CD1c-positive myeloid dendritic cell (primary cell): ENCODE data around the gene FRMPD2.
A peak's percentile ranks its signal among the peaks of the same experiment; 100 is the strongest.
"Not testable (repeated sequence)": the region's sequence is repeated elsewhere in the genome, so short reads cannot be mapped to it uniquely, and the experiment has no call there.

Experiments used
- DNase-seq: peaks from one replicate; pipeline ENCODE4 v3.0.0-alpha.2; 2016; ENCODE audit errors: extremely low spot score

The FRMPD2 gene

DNA sequence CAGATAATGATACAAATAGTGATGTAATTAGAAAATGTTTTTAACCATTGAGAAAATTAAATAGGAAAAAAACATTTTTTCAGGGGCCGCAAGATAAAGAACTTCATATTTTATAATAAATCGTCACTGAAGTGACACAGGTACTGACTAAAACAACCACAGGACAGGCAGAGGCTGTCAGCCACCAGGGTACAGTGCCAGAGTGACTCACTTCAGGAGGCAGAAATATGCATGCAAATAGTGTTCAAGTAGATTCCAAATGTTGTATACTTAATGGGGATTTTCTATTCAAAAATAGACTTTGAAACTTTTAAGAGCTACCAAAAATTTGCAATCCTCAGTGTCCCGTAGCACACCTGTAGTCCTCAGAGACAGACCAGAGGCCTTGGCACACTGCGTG lies 68.6 kb downstream of the FRMPD2 start:
- no peak for DNase-seq

- peak; percentile 43 for DNase-seq
Measured at GRCh38 chr10:48199580-48200377, 74.7 kb downstream of the FRMPD2 start.

- no peak for DNase-seq
Measured at GRCh38 chr10:48197236-48197899, 77.1 kb downstream of the FRMPD2 start.

DNA sequence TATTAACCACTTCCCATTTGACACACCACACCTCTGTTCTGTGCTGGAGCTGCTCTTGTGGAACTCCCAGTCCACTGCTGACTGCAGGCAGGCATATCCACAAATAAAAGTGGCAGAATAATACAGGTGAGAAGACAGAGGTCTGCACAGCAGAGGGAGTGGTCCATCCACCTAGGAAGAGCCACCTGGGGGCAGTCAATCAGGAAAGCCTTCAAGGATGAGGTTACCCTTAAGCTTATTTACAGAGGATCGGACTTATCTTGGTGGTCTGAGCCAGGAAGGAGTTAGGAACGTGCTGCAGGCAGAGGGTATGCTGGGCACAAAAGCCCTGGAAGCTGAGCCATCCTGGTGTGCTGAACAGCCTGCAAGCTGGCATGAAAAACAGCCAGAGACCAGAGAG lies 78.7 kb downstream of the FRMPD2 start:
- DNase-seq, result no peak

DNA sequence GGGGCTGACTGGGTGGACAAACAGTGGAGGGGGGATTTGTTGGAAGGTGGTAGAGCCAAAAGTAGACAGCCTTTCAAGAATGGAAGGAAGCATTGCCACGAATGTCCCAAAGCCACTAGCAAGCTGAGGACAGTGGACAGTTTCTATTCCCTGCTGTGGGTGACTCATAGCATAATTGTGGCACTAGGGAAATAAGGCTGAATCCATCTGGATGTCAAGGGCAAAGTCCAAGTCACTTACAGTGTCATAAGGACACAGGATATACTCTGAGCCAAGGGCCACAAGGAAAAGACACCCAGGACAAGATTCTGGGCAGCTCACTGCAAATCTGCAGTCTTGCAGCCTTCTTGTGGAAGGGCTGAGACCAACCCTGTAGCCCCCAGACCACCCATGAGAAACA lies 79.7 kb downstream of the FRMPD2 start:
- no peak for DNase-seq

DNA sequence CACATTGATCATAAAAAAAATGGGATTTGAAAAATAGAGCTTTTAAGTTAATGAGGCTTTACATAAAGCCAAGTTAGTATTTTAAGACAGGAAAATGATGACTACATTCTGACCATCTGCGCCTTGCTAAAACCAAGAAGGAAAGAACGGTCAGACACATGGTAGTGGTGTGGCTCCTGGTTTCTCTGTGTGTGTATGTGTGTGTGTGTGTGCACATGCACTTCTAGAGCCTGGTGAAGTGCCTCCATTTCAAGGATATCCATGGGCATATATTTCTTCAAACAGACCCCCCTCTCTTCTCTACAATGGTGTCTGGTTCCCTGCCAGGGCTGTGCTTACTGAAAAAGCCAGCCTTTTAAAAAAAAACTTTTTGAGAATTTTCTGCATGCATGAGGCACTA lies 80.9 kb downstream of the FRMPD2 start:
- DNase-seq, result no peak

- DNase-seq, result no peak
Measured at GRCh38 chr10:48192881-48193450, 81.5 kb downstream of the FRMPD2 start.

DNA sequence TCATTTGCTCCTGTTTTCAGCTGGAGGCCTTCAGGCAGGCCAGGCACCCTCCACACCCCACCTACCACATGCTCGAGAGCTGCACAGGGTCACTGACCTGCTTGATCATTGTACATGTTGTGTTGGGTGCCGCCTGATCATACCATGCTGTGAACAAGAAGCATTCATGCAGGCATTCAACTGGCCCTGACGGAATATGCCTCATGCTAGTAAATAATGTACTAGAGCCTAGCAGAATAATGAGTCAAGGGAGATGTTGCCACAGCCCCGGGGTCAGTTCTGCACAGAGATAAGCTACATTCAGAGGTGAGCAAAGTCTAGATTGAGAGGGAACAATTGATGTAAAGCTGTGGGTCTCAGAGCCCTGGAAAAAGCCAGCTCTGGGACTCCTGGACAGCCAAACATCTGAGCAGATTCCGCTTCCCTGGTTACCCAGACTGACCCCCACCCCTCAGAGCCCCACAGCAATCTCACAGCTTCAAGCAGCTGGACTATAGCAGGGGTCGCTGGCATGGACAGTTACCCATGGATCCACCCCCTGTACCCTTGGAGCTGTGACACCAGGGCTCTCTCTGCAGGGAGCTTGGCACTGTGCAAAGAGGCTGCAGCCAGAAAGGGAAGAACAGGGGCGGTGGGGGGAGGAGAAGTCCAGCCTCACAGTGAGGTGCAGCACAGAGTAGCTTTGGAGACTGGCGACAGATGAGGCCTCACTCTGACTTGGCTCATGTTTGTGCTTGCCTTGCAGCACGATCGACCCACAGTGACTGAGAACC lies 86.6 kb downstream of the FRMPD2 start:
- no peak for DNase-seq

GRCh38 chr10:48187126-48187525 lies 87.4 kb downstream of the FRMPD2 start:
- DNase-seq, result no peak

DNA sequence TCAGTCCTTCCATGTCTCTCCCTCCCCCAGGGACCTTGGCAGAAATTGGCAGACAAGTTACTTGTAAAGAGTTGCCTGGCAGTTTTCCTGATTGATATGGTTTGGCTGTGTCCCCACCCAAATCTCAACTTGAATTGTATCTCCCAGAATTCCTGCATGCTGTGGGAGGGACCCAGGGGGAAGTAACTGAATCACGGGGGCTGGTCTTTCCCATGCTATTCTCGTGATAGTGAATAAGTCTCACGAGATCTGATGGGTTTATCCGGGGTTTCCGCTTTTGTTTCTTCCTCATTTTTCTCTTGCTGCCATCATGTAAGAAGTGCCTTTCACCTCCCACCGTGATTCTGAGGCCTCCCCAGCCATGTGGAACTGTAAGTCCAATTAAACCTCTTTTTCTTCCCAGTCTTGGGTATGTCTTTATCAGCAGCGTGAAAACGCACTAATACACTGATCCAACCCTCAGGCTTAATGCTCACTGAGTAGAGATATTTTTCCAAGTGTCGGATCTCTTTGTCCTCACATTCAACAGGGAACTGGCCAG lies 88.2 kb downstream of the FRMPD2 start:
- not testable (repeated sequence) for DNase-seq

DNA sequence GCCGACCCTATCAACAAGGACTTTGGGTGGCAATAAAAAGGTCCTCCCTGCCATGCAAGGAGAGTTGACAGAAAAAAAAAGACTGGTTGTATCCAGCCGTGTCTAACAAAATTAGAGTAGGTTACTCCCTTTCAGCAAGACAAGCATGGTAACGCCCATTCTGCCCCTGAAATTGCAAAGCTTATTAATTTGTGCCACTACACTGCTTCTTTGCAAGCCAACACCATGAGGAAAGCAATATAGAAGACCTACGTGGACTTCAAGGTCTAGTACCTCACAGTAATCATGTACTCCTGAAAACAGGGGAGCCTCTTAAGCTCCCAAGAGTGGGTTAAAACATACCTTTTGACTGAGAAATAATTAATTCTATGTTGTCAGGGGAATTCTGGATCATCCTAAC lies 90.3 kb downstream of the FRMPD2 start:
- DNase-seq, result no peak

DNA sequence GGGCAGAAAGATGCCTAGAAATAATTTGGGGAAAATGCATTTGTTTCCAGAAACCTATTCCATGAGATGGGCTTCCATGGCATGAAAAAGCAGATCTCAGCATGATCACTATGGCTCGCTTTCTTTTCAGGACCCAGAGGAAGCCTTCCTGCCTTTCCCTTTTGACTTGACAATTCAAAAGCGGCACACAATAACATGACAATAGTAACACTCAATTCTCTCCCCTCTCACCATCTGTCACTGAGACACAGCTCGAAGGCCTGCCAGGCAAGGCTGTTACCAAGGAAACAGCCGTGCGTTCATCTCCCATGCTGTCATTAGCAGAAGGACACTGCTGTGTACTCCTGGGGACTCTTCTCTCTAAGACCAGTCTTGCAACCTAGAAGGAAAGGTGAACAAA lies 101.8 kb downstream of the FRMPD2 start:
- not testable (repeated sequence) for DNase-seq

DNA sequence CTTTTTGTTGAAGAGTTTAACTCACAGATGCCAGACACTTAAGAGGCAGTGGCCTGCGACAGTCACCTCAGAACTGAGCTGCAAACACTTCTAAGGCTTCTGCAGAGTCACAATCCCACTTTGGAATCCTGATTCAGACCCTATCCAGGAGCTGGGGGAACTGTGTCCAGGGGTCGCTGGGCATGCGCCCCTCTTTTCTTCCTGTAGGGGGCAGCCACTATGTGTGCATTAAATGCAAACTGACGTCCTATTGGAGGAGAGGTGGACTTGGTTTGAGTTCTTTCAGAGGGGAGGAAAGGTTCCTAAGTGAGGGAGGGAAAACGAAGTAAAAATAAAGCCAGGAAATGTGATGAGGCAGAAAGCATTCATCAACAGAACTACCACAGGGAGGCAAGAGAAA lies 113.8 kb downstream of the FRMPD2 start:
- DNase-seq, result not testable (repeated sequence)

DNA sequence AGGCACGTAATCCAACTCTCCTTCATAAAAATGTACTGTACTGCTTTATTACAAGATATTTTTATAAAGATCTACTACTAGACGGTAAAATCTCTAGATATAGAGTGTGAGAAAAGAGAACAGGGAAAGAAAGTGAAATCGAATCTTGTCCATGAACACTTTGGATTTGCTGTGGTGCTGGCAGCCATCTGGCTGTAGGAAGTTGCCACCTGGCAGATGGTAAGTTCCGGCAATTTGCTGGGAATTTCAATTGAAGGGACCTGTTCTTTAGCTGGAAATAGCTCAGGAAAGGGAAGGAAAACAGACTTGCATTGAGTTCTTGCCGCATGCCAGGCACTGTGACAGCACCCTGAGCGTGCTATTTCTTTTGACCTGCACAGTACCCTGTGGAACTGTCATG lies 114.3 kb downstream of the FRMPD2 start:
- DNase-seq, result not testable (repeated sequence)

DNA sequence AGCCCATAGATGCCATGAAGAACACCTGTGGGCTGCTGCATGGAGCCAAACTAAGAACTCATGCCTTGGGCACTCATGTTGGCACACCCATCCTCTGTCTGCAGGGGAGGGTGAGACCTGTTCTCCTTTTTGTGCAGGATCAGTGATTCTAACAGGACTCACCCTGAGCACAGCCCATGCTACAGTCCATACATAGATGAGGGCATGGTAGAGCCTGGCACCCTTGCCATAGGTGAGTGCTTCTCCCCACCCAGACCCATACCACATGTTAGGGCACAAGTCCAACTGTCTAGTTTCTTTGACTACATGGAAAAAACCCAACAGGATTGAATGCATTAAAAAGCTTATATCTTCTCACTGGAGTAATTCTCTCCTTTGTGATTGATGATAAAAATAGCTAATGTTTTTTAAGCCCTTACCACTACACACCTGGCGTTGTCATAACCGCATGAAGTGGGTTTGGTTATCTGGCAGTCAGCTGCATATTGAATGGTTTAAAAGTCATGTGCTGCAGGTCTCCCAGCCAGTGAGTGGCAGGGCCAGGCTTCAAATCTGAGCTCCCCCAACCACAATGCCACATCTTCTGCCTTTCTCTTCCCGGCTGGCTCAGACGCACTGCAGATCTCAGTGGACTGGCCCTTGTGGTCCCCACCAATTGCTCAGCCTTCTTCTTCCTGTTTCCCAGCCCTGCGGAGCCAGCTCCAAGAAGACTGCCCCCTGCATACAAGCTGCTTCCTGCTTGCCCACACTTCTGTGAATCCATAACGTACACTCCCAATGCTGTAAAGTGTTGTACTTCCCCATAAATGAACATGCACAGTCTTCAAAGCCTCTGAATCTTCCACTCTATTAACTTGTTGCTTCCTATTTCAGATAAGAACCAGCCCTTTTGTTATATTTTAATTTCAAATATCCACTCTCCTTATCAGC lies 120.0 kb downstream of the FRMPD2 start:
- DNase-seq, result peak; percentile 48

DNA sequence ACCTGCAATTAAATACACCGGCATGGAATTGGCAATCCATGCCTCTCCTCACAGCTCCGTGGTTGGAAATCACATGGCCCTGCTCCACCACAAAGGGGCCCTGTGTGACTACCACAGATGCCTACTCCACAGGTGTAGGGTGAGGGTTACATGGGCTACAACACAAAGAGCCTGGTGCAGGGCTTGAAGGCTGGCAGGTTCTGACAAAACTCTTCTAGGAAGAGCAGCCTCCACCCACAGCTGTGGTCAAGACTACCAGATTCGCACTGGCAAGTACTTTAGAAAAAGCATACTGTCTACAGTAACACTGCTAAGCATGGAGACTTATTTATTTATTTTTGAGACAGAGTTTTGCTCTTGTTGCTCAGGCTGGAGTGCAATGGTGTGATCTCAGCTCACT lies 126.9 kb downstream of the FRMPD2 start:
- DNase-seq, result not testable (repeated sequence)

DNA sequence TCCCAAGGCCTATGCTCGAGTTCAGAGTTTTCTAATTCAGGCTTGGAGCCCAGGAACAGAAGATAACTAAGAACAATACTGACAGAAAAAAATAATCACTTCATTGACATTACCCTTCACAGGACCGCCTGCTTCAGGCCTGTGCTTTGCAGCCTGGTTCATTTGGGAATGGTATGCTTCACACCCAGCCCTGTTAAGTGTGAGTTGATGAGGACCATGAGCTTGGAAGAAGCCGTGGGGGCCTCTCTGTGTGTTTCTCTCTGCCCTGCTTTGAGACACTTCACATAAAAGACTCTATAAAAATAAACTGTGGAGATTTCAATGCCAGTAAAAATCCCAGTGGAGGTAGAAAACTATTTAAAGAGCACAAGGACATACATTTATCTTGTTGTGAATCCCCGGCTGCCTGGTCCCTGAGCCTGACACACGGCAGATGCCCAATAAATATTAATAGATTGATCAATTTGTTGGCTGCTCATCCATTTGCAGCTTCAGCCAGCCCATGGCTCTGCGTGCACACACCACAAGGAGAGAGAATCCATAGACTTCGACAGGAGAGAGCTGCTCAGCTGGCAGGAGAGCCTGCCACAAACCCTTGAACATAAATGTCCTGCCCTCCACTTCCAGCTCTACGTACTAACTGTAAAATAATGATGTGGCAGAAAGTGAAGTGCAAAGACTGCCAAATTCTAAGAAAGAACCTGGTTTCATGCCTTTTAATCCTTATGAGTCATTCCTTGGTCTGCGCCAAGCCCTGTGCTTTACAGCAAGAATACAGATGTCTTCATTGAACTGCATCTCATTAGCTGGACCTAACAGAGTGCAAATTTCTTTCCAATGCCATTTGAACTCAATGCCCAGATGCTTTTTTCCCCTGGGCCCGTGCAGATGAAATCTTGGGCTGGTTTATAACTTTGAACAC lies 130.5 kb downstream of the FRMPD2 start:
- not testable (repeated sequence) for DNase-seq

DNA sequence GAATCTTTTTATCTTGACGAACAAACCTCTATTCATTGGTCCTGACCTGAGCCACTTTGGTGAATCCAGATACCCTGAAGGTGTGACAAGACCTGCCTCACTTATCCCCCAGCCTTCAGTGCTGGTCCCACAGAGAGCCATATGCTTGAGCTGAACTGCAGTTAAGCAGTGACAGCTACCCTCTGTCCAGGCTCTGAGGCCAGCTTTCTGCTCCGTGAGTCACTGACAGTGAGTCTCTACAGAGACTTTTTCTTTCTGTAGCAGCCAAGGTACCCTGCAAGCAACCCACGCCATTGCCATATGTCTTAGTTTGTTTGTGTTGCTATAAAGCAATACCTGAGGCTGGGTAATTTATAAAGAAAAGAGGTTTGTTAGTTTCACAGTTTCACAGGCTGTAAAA lies 133.5 kb downstream of the FRMPD2 start:
- not testable (repeated sequence) for DNase-seq

DNA sequence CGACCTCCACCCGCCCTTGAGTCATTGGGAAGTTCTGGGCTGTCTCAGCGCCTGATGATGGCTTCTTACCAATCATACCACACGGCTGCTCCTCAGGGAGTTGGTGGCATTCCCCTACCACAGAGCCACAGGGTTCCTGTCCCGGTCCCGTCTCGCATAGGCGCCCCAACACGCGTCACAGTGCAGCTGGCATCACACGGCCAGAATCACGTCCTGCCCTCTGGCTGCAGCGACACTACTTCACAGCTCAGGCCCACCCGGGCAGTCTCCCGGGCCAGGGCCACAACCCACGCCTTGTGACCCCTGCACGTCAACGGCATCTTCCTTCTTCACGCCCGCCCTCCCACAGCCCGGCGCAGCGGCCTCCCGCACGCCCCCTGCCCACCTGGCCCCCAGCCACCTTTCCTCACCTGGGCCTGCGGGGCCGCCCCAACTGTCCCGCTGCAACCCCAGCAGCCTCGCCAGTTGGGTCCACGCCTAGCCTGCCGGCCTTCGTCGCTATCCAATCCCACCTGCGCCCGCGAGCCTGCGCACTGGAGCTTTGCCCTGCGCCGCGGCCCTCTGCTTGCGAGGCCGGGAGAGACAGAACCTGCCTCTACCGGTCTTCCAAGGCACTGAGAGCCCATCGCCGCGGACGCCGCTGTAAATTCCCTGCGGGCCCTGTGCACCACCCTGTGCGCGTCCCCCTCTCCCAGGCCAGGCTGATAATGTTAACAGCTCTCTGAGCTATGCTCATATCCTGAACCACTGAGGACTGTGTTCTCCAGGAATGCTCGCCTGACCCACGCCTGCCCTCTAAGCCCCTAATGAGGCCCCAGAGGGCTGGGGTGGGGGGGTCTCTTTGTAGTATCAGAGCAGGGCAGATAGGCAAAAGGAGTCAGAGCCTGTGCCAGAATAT lies 134.3 kb downstream of the FRMPD2 start:
- DNase-seq, result not testable (repeated sequence)
